Cardiac muscle cell (in vitro differentiated cells and primary cell): Measurements from ENCODE around the gene TBC1D10B. TPM values are rescaled to one million over a fixed set of nuclear protein-coding genes. Genes with fewer than 3 reads are reported as not detected.

Experiments
- DNase-seq, 2 donors: peaks; one replicate each; pipeline versions ENCODE4 v3.0.0 to v3.0.0-alpha.2; 2010 to 2017; ENCODE audit warnings: low read depth in 1 of 2, low spot score in 1 of 2
- H3K27ac ChIP-seq: fragments of 200-600 bp; sonication (generic); 2 replicates; pipeline ENCODE4 v1.5.1; 2016
- H3K27me3 ChIP-seq: fragments of 200-600 bp; sonication (generic); 2 replicates; pipeline ENCODE4 v1.6.0; 2016; ENCODE audit warnings: control low read depth
- H3K36me3 ChIP-seq: fragments of 200-600 bp; sonication (generic); 2 replicates; pipeline ENCODE4 v1.5.1; 2016; ENCODE audit warnings: control low read depth
- H3K4me1 ChIP-seq: fragments of 200-600 bp; sonication (generic); 2 replicates; pipeline ENCODE4 v1.8.1; 2017; ENCODE audit warnings: low read depth, mild to moderate bottlenecking, mixed run types
- H3K4me3 ChIP-seq: fragments of 200-600 bp; sonication (generic); 2 replicates; pipeline ENCODE4 v1.5.1; 2016; ENCODE audit warnings: mild to moderate bottlenecking
- H3K9me3 ChIP-seq: fragments of 200-600 bp; sonication (generic); 2 replicates; pipeline ENCODE4 v1.5.1; 2017; ENCODE audit warnings: low read depth, mild to moderate bottlenecking, control low read depth
- CTCF ChIP-seq: IDR thresholded peaks from 2 replicates; pipeline ENCODE4 v1.5.1; 2012; ENCODE audit warnings: low read depth, mild to moderate bottlenecking, low read length
- polyA plus RNA-seq: library from polyadenylated mRNA; unstranded; fragments of >200 nt; fragmentation: Nextera tagmentation; extraction: Ambion mirVana; gene quantifications from 2 replicates; pipeline ENCODE4 v1.2.1, GENCODE V29; 2016
- total RNA-seq: library from RNA; depleted of rRNA; stranded (reverse); fragments of >200 nt; gene quantifications from 2 replicates; pipeline ENCODE4 v1.2.3, GENCODE V29; 2016

Gene TBC1D10B
- total and polyA plus RNA-seq, 2 experiments from 2014 or later = 39.9 to 58.4 TPM

DNA sequence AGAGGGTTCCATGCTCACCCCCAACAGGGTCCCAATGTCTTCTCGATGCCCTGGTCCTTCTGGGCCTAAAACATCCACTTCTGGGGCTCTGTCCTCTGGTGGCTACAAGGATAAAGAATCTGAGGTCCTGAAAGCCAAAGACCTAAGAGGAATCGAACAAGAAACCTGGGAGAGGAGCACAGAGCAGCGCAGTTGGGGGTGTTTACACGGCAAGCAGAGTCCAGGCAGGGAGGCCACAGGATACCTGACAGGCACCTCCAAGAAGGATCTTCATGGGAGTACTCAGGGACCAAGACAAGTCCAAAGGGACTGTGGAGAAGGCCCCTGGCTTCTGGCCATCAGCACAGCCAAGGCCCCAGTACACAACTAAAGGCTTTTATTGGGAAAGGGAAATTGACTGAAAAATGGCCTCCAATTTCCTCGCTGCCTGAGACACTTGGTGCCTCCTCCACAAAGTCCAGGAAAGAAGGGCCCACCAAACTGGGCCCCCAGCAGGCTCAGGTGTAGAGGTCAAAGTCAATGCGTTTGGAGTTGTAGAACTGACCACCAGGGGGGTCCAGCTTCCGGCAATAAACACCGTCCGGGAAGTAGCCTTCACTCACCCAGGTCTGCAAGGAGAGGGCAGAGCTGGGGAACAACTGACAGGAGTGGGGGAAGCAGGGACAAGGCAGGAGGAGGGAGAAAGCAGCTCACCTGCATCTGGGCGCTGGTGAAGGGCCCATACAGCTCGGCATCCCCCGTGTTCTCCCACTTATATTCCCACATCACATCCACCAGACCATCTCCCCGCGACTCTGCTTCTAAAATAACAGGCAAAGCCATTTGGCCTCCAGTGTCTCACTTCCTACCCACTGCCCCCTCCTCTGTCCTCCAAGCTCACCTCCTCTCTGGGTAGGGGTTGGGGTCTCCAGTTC, 17.5 kb downstream of the TBC1D10B start:
- Histone ChIP-seq H3K36me3 (peaks cover 22% of the 10 kb centered on the region), H3K4me3 (no peak overlapping the region), H3K27ac (no peak overlapping the region), H3K9me3 (no peaks in the 10 kb centered on the region), H3K27me3 (no peaks in the 10 kb centered on the region), H3K4me1 (peaks cover 8% of the 10 kb centered on the region)
- peak; percentile 27 for TF ChIP-seq CTCF
- no peak for DNase-seq

DNA sequence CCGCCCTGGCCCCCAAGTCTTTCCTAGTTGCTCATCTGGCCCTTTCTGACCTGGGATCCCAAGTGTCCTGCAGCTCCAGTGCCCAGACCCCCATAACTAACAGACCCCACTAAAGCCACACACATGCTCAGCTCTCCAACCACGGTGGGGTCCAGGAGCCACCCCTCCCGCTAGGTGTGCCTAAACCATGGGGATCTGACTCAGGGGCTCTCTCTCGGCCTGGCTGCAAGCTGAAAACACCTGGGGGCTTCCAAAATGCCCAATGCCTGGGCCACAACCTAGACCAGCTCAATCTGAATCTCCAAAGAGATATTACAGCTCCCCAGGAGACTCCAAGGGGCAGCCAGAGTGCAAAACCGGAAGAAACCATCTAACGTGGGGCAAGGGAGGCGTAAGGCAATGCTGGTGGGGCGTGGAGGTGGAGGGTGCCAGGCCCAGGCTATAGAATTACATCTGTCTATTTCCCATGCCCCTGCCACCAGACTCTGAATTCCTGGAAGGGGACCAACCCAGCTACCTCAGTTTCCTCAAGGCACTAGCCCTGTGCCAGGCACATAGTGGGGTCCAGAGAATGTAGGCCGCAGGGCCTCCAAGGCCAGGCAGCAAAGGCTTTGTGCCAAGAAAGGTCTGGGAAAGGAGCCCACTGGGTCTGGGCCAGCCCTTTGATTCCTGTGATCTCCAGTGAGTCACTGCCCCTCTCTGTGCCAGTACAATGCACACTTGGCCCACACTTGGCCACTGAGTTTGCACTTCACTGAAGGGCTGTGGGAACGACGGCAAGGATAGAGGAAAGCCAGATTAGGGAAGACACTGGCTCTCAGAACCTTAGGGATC, 18.5 kb downstream of the TBC1D10B start:
- Histone ChIP-seq H3K9me3 (no peaks in the 10 kb centered on the region), H3K36me3 (peaks cover 22% of the 10 kb centered on the region), H3K27me3 (no peaks in the 10 kb centered on the region), H3K4me3 (no peak overlapping the region), H3K27ac (no peak overlapping the region), H3K4me1 (peaks cover 8% of the 10 kb centered on the region)
- DNase-seq = peak in 1 of 2 donors; percentile 95
- TF ChIP-seq CTCF = no peak

GRCh38 chr16:30351001-30351441, 19.3 kb downstream of the TBC1D10B start:
- Histone ChIP-seq H3K27me3 (no peaks in the 10 kb centered on the region), H3K4me1 (peaks cover 7% of the 10 kb centered on the region), H3K4me3 (no peak overlapping the region), H3K27ac (no peak overlapping the region), H3K36me3 (peaks cover 22% of the 10 kb centered on the region), H3K9me3 (no peaks in the 10 kb centered on the region)
- DNase-seq = no peak
- no peak for TF ChIP-seq CTCF

DNA sequence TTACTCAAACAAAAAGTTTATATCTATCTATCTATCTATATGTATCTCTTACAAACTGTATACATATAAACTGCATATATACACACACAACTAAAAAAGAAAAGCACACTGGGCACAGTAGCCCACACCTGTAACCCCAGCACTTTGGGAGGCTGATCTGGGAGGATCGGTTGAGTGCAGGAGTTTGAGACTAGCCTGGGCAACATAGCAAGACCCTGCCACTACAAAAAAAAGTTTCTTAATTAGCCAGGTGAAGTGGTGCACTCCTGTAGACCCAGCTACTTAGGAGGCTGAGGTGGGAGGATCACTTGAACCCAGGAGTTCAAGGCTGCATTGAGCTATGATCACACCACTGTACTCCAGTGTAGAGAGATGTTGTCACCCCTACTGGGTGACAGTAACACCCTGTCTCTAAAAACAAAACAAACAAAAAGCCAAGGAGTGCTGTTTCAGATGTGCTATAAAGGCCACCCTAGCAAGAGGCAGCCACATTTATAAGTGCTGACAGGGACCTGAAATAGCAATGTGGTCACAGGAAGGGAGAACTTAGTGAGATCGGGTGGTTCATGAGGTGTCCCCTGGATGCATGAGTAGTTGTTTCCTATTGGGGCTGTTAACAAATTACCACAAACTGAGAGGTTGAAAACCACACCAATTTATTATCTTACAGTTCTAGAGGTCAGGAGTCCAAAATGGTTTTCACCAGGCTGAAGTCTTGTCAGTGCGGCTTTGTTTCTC, 20.0 kb downstream of the TBC1D10B start:
- H3K36me3 ChIP-seq = peaks cover 22% of the 10 kb centered on the region
- H3K4me3 ChIP-seq = no peak overlapping the region
- DNase-seq = no peak
- H3K27ac ChIP-seq = no peak overlapping the region
- no peaks in the 10 kb centered on the region for H3K9me3 ChIP-seq
- no peak for TF ChIP-seq CTCF
- H3K4me1 ChIP-seq = peaks cover 5% of the 10 kb centered on the region
- H3K27me3 ChIP-seq = no peaks in the 10 kb centered on the region

- DNase-seq = no peak
- H3K9me3 ChIP-seq = no peaks in the 10 kb centered on the region
- H3K4me1 ChIP-seq = peaks cover 5% of the 10 kb centered on the region
- H3K4me3 ChIP-seq = no peak overlapping the region
- H3K36me3 ChIP-seq = peaks cover 22% of the 10 kb centered on the region
- no peak for TF ChIP-seq CTCF
- no peaks in the 10 kb centered on the region for H3K27me3 ChIP-seq
- peak overlapping the region; percentile 72 for H3K27ac ChIP-seq
These were observed 20.6 kb downstream of the TBC1D10B start for GRCh38 chr16:30349675-30350074.
